COLO668 (cell line): ENCODE measurements around the gene ANK2.

Experiments
- DNase-seq: peaks from one replicate; lab custom pipeline; 2025; ENCODE audit not compliant: unreplicated experiment; lab: John Stamatoyannopoulos, UW

Gene ANK2

DNA sequence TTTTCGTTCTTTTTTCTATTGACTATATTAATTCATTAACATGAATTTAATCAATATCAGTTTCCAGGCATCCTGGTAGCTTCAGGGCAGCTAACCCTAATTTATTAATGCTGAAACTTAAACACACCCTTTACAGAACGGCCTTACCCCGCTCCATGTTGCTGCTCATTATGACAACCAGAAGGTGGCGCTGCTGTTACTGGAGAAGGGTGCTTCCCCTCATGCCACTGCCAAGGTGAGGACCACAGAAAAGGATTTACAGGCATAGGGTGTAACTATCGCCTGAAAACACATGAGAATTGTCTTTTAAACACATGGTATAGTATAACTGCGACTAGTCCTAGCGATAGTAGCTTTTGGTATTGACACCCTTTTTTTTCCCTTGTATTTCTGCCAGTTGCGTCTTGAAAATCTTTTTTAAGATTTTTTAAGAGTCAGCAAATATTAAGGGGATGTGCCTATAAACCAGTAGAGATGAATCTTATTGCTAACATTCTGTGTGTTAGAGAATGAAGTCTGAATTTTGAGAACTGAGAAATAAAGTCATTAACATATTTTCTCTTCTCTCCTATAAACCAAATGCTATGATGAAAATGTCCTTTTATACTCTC is 229.0 kb downstream of the ANK2 start:
- peak; percentile 51 for DNase-seq

DNA sequence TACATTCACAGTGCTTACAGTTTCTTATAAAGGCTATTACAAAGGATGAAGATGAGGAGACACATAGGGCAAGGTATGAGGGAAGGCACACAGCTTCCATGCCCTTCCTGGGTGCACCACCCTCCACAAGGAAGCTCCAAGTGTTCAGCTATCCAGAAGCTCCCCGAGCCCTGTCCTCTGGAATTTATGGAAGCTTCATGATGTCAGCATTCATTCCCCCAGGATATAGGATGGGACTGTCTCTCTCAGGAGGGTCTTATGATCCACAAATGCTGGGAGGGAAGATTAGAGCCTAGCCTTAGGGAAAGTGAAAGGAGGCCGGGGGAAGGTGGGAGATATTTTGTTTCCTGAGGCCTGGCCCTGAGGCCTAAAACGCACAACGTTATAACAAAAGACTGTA is 236.0 kb downstream of the ANK2 start:
- DNase-seq: no peak

DNA sequence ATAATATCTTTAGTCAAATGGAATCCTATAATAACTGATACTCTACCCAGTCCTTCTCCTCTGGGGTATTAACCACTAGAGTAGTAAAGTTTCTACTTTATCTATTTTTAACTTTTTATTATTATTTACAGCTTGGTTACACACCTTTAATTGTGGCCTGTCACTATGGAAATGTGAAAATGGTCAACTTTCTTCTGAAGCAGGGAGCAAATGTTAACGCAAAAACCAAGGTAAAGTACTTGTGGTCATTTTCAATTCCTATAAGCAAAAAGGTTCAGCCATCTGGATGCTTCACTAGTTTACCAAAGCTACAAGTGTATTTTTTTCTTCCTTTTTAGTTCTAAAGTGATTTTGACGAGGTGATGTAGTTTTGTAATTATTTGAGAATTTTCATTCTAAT is 238.8 kb downstream of the ANK2 start:
- DNase-seq: no peak

DNA sequence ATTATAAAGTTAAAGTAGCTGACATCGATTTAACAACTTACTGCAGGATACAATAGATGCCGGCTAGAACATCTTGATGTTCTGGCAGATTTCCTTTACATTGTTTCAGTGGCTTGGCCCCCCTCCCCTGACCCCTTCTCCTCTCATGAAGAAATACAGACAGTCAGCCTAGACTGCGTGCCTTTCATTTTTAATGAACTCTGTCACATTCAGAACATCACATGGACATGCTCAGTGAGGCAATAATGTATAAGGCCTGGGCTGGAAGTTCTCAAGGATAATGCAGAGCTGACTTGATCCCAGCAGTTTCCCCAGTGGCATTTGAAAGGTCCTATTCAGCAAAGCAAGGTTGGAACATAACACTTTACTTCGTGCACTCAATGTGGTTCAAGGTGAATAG is 239.2 kb downstream of the ANK2 start:
- DNase-seq: no peak

DNA sequence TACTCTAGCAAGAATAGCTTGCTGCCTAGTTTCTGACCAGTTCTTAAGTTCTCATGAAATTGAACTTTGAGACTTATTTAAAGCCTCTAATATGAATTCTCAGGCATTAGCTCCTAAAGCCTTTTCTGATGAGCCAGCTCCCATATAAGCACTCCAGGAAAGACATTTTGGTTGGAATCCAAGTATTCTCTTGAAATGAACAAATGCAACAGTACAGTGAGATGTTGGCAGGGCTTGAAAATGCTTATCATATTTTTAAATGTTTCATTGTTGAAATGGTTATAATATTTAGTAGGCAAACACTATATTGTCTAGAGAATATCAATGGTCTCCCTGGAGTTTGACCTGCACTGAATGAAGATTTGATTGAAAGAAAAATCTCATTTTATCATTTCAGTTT is 240.3 kb downstream of the ANK2 start:
- DNase-seq: no peak

DNA sequence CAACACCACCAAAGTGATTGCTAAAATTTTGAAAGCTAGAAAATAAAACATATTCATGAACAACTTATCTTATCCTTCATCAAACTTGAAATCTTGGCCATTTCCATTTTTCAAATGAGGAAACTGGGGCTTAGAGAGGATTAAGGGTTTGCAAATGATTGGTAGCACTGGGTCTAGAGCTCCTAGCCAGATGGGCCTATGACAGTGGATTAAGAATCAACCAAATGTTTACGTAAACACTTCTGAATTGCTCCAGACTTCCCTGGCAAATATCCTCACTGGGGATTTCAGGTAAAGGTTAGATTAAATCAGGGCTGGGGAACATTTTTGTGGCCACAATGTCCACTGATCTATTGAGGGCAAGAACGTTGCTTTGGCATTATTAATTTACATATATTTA is 241.2 kb downstream of the ANK2 start:
- DNase-seq: no peak

DNA sequence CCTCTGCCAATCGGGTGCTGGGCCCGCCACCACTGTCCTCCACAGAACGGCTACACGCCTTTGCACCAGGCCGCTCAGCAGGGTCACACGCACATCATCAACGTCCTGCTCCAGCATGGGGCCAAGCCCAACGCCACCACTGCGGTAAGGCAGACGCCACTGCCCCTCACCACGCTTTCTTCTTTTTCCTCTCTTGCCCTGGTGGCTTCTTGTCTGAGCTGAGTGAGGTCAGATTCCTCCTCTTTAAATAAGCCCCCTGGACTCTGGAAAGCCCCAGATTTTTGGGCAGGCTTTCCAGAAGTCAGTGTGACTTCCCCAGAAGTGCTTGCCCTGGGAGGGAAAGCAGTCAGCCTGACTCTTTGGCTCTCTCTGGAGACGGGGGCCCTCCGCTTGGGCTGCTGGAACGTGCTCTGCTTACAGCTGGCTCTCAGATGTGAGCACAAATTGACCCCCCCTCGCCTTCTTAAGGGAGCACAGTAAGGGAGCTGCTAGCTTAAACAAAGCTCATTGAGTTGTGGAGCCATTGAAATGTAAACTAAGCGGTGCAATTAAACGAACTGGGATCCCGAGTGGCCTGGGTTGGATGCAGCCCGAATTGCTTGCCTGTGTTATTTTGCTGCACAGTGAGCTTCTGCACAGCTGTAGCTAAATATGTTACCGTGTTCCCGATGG is 243.1 kb downstream of the ANK2 start:
- DNase-seq: no peak

DNA sequence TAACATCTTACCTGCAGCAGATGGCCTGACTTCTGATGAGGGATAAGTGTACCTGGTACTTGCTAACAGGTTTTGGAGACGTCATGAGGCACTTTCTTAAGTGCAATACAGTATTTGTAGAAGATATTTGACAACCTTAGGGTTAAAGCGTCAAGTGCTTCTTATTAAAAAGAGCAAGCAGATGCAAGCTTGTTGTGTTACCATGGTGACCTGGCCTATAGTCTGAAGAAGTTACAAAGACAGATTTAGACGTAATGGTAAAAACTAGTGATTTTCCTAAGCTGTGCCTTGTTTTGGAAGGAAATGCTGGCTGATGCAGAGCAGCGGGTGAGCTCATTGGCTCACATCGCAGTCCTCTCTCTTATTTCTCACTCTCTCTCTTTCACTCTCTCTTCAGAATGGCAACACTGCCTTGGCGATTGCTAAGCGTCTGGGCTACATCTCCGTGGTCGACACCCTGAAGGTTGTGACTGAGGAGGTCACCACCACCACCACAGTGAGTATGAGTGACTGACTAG is 243.6 kb downstream of the ANK2 start:
- DNase-seq: no peak

DNA sequence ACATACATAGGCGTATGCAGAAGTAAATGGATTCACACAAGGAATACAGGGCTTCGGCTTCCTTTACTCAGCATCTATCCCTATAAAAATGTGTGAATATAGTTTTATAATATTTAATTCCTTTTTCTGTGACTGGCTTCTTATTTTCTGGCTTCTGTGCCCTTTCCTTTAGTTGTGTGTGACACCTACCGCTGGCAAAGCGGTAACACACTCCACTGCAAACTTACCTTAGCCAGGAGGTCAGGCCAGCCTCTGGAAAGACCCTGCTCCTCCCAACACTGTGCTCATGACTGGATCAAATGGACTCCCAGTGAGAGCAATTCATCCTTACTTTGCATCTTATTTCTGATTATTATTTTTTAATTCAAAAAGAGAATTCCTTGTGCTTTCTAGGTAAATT is 244.2 kb downstream of the ANK2 start:
- DNase-seq: no peak

DNA sequence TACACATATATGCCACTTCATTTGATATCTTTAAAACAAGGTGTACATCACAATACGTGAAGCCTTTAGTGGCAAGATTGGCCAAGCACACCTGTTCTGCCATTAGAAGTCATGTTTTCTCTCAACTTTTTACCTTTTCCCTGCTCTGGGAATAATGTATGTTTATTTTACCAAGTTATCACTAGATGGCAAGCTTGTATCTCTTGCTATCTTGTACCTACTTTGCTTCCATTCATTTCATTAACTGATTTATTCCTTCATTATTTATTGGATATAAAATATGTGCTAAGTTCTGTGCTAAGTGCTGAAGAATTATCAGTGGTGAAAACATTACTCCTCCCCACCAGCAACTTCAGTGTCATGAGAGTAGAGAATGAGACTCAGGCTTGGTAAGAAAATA is 245.5 kb downstream of the ANK2 start:
- no peak for DNase-seq

DNA sequence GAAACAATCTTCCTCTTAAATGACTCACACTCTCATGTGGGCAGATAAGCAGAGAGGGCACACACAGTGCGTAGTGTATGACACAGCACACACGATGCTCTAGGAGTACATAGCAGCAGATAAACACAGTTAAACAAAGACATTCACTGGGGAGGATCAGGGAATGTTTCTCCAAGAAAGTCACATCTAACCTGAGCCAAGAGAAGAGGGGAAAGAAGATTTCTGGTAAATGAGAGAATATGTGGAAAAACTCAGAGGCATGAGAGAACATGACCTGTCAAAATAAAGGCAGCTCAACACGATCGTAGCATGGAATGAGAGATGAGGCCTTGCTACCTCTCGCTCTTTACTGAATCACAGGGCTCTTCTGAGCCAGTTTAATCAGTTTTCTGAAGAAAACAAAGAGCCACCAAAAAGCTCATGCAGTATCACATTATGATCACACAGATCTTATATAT is 251.0 kb downstream of the ANK2 start:
- no peak for DNase-seq

DNA sequence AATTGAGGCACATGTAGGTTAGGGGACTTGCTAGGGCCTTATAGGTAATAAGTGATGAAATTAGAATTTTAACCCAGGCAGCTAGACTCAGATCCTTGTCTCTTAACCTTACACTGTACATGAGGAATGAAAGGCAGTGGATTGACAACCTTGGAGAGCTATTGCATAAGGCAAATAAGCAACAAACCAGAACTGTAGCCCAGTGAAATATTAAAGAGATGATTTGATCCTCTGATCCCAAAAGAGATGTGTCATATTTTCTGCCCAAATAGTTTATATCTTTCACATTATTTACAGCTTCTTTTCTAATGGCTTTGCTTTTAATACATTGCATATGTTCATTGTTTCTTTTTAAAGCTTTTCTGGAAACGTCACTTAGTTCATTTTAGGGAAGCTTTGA is 252.6 kb downstream of the ANK2 start:
- no peak for DNase-seq

DNA sequence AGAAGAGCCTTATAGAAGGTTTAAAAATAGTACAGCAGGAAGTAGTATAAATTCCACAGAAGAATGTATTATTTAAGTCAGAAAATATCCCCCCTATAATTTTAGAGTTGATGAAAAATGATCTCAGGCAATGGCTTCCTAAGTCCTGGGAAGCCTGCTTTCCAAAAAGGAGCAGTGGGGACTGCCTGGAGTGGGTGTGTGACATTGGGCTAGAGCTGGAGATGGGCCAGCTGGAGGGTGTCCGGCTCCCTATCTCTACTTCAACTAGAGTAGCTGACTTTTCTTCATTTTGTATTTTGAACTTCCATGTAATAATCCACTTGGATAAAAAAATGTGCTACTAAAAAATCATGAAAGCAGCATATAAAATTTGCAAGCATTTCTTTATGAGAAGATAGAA is 253.9 kb downstream of the ANK2 start:
- no peak for DNase-seq

DNA sequence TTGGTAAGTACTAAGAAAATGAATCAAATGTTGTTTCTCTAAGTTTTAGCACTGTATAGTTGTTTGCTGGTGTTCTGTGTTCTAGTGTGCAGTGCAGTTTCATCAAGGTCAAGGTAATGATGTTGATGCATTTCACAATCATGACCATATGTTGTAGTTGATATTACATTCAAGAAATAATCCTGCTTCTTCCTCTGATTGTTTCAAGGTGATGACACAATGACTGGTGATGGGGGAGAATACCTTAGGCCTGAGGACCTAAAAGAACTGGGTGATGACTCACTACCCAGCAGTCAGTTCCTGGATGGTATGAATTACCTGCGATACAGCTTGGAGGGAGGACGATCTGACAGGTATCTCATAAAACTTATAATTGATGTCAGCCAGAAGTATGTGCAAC is 261.6 kb downstream of the ANK2 start:
- DNase-seq: no peak

DNA sequence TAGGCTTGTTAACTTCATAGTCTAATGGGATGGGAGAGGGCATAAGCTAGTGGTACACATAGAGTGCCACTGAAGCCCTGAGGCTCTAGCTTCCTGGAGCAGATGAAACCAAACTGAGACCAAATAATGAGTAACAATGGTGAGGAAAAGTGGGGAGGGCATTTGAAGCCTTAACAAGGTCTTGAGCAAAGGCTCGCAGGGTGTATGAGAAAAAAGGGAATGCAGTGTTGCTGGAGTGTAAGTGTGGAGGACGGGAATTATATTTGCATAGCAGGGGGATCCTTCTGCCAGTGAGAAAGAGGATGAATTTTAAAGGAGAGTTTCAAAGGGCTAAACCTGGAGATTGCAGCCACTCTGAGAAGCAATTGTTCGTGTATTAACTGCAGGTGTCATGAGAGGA is 263.1 kb downstream of the ANK2 start:
- DNase-seq: no peak

DNA sequence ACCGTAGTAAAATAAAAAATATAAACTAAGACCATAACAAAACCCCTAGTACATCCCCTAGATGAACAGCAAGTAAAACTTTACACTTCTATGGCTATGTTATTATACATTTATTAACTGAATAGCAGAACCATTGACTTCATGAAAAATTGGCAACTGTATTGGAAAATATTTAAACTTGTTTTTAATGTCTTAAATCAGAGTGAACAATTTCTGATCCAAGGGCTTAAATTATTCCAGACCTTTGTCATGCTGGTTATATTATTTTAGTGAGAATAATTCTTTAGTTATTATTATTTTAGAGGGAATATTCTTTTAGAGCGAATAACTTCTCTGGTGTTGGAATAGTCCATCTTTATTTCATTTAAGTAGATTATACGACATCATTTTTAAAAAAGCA is 265.0 kb downstream of the ANK2 start:
- DNase-seq: no peak

DNA sequence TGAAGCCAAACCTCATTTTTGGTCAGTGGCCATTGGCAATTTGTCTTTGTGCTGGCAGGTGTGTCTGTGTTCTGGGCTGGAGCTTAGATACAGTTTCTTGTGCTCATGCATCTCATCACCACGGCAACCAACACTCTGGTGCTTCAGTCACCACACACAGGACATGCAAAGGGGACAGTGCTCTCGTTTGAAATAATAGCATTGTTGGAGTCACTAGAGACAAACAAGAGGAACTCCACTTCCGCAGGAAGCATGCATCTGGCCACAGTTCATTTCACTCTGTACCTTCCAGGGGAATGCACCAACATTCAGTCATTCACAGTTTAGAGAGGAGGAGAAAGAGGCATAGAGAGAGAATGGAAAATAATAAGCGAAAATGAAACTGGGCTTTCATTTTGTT is 267.4 kb downstream of the ANK2 start:
- no peak for DNase-seq

DNA sequence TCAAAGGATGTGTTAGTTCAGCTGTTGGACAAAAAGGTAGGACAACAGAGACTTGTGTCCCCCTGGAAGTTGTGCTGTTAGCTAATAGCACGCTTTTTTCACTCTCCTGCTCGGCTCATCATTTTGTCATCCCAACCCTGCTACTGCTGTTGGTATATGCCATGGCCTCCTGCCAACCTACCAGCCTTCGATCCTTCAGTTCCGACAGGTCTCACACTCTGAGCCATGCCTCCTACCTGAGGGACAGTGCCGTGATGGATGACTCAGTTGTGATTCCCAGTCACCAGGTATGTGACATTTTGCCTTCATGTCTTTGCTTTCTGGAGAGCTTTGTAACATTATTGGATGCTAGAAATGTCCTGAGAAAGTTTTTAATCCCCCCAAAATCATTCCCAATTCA is 268.1 kb downstream of the ANK2 start:
- no peak for DNase-seq

DNA sequence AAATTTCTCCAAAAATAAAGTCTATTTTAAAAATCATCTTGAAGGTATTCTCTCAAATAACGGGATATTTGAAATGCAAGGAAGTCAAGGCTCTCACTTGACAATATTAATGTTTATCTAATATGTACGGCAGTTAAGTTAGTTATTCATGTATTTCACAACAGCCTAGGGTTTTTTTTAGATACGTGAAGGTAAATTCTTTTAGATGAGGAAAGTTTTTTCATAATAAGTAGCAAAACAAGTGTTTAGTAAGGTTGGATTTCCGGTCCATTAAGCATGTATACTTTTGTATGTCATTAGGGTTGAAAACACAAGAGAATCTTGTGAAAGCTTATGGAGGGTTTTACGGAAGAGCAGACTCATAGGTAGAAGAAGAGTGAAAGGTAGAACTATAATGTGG is 273.3 kb downstream of the ANK2 start:
- DNase-seq: no peak

DNA sequence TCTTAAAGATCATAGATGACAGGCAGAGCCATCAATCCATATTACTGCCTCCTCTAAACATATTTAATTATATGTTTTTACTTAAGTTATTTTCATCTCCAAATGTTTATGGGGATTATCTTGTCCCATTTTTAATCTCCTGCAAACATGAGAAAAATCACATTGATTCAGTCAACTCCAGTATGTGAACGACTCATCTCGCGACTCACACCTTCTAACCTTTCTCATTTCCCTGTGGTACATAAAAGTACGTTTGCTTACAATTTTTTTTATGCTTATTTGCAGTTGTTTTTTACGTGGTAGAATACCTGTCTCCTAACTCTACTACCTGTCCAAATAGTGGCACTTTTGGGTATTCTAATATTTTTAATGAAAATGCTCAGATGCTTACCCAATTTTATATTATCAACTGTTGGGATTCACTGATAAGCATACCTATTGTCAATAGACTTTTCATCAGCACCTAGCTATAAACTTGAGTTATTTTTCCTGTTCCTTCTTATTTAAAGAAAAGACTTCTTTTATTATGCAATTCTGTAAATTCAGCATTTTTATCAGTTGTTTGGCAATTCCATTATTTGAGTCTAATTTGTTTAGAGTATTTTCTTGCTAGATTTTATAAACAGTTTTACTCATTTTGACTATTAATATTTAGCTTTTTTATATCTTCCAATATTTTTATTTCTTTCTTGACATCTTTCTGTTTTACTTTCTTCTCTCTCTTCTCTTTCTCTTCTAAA is 276.6 kb downstream of the ANK2 start:
- DNase-seq: no peak

DNA sequence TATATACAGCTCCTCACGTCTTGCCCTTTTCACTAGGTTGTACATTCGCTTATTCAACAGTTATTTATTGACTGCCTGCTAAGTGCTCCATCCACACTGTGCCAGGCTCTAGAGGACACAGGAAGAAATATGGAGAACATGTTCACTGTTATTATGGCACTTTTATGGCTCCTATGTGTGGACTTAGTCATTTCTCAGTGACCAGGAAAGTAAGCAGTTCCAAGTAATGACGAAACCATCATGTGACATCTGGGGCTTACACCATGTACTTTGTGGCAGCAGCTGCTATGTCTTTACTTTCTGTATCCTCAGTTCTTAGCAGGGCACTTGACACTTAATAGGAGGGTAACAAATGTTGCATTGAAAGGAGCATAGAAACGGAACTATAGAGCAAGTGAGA is 278.0 kb downstream of the ANK2 start:
- DNase-seq: no peak

DNA sequence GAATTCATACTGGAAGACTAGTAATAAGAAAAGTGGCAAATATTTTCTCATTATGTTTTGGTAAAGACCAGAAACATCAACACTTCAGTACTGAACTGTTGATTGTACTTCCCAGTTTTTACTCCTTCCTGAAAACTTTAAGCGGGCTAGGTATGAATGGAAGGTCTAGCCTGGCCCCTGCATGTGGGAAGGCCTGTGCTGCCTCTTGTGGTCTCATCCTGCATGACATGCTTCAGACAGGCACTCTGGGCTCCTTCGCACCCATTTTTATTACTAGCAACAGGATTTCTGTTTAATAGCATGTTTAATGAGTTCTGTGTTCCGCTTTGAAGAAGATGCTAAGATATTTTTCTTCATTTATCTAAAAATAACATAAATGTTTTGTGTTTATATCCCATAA is 279.1 kb downstream of the ANK2 start:
- peak; percentile 7 for DNase-seq
